Activated CD4-positive, CD25-positive, alpha-beta regulatory T cell treated with anti-CD3 and anti-CD28 coated beads, Interleukin-2, amount 50 U/mL, for 16 hours (primary cell): ENCODE data around the gene WIPF1.

Experiments
- DNase-seq: peaks from one replicate; pipeline ENCODE4 v3.0.0-alpha.2; 2020; ENCODE audit warnings: low read depth, low spot score

WIPF1 gene, protein sequence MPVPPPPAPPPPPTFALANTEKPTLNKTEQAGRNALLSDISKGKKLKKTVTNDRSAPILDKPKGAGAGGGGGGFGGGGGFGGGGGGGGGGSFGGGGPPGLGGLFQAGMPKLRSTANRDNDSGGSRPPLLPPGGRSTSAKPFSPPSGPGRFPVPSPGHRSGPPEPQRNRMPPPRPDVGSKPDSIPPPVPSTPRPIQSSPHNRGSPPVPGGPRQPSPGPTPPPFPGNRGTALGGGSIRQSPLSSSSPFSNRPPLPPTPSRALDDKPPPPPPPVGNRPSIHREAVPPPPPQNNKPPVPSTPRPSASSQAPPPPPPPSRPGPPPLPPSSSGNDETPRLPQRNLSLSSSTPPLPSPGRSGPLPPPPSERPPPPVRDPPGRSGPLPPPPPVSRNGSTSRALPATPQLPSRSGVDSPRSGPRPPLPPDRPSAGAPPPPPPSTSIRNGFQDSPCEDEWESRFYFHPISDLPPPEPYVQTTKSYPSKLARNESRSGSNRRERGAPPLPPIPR

DNA sequence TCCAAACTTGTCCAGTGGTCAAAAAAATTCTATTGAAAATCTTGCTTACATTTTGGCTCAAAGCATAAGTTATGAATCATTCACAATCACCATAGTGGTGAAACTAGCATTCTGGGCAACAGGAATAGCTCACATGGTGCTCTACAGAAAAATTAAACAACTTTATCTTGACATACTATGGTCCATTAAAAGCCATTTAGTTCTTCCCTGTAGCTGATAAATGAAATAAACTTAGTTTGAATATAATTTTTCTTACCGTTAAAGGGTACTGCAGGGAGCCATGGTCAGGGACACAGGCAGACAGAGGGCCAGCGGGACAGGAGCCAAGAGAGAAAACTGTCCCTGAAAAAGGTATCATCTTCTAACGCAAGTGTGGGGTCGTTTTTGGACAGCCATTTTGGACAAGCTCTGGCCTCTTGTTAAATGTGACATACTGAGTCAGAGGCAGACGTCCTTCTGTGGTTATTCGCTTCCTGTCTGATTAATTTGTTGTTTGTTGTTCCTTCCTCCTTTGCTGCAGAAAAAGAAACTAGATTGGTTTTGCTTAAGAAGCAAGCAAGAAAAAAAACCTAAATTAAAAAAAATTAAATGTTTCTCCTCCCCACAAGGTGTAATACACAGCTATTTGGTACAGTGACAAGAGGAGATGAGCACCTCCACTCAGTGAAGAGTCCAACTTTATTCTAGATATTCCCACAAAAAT is at the start of gene WIPF1:
Gene WIPF1, minus strand, starts transcription at position 460 of the 703 bp plus-strand sequence. CDS start 12,231 bp downstream, outside the sequence.
- peak; percentile 39 for DNase-seq

DNA sequence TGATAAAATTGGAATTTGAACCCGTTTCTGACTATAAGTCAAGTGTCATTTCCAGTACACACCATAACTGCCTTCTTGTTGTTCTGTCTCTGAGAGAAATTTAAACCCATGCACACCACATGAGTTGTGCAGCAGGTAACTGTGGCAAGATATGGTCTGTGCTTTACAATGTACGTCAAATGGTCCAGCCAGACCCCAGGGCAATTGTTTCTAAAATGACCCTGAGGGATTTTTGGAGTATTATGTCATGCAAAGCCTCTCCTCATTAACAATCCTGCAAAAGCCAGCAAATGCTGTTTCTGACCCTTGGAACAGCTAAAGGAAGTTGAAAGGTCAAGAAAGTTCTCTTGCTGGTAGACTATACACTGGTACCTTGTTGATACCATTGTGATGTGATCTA is 47.7 kb upstream of the WIPF1 start:
- no peak for DNase-seq

DNA sequence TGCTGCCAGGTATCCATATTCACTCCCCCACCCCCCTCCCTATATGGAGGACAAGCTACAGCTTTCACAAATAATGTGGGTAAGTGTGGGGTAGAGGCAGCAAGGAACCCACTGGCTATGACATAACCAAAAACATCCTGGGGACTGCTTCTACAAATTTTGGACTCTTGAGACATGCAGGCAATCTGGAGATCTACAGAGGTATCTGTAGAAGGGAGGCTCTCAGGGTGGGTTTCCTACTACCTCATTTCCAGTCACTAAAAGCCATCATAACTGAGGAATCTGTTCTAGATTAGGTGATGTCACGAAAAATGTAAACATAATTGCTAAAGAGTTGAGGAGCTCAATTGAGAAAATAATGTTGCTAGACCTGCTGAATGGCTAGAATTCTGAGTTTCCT is 46.8 kb upstream of the WIPF1 start:
- no peak for DNase-seq

DNA sequence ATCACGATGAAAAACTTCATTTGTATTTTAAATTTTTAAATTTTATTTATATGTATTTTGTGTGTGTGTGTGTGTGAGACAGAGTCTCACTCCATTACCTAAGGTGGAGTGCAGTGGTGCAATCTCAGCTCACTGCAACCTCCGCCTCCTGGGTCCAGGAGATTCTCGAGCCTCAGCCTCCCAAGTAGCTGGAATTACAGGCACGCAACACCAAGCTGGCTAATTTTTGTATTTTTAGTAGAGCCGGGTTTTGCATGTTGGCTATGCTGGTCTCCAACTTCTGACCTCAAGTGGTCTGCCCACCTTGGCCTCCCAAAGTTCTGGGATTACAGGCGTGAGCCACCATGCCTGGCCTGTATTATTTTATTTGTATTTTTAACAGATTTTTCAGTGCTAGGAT is 45.8 kb upstream of the WIPF1 start:
- DNase-seq: no peak

DNA sequence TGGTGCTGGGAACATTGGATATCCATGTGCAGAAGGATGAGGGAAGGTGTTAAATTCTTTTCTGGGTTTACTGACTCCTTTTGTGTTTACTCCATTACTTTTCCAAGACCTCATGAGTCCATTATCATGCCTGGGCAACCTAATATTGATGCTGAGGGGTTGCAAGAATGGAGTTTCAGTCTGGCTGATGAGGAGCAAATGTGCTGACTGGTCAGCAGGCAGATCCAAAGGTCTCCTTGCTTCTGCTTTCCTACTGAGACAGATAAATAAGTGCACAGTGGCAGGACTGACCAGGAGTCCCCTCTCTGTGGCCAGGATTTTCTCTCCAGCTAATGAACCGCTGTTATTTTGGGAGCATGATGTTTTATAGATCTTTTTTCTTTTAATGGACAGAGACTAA is 43.6 kb upstream of the WIPF1 start:
- DNase-seq: no peak

DNA sequence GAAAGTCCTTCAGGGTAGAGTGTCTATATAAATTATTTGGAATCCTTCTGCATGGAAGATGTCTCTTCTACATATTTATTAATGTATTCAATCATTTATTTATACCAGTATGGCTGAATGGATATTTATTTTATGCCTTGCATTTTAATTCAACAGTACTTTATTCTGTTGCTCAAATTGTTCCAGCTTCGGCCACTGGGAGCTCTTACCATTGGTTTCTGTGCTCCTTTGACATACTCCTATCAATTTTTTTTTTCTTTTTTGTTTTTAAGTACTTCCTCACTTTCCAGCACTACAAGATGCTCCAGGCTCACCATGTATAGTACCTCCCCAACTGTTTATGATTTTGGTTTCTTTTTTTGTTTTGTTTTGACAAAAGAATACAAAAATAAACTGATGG is 39.4 kb upstream of the WIPF1 start:
- DNase-seq: no peak

DNA sequence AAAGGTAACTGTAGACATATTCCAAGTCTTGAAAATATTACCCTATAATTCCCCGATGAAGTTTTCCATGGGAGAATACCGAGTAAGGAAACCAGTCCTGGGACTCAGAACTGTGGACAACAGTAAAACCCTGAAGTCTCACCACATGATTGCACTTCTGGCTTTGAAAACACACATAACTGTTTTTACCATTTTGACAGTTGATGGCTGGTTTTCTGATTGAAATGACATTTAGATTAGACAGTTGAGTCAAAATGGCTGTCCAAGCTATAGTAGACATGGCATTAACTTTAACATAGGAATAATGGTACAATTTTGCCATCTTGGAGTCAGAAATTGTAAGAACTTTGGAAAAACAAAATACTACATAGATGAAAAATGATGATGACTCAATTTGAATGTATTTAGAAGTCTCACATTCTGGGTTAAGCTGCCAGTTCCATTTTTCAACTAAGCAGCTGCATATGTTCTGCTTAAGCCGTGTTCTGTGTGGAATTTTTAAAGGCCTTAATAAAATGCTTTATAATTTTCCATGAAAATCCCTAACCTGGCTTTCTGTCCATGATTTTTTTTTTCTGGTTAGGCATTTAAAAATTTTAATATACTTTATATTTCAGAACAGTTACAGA is 38.3 kb upstream of the WIPF1 start:
- no peak for DNase-seq

DNA sequence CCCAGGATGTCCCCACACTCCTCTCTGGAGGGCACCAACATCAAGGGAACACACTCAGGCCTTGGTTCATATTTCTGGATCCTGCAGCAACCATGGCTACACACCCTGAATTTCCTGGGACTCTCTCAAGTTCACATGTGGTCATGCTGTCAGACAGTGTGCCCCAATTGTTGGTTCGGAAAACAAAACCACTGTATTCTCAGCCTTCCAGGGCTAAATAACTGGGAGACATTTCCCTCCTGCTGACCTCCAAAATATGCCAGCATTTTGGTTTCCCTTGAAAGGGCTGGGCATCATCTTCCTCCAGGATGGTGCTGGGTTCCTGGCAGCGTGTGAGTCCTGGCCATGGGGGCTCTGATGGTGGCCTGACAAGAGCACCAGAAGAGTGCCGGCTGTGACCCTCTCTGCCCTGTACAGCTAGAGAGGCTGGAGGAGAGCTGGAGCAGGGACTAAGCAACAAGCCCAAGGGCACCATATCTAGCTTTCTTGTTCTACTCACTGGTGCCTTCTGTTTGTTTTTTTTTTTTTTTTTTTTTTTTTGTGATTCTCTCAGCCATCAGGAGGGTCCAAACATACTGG is 37.5 kb upstream of the WIPF1 start:
- no peak for DNase-seq

DNA sequence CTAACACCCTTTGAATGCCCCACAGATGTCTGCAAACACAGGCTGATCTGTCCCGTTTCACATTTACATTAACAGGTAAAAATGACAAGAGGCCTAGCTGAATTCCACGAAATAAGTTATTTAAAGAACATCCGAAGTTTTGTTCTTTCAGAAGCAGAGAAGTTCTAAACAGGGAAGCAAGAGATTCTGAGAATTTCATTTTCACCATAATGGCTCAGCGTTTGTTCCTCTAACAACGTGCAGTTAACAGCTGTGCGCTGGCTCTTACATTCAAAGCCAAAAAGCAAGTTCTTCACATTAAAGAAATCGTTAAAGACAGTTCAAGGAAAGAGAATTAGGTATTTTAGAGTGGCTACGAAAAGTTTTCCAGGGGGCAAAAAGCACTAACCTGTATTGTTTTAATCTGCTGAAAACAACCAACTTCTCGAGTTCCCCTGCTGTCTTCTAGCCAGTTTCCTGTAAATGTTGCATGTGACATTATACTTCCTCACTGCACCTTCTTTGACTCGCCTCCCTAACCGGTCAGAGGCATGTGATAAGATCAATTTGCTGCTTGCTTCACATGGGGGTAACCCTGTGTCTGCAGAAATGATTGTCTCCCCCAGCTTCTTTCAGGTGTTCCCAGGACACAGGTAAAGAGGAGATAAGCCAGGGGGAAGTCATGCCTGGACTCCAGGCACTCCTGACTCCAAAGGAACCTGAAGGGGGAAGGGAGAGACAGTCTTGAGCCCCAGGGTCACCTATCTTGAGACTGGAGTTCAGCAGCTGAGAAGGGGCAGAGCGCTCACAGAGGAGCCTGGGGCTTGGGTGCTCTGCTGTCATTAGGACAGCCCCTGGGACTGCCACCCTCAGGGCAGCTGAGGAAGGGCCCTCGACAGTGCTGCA is 36.8 kb upstream of the WIPF1 start:
- peak; percentile 18 for DNase-seq

DNA sequence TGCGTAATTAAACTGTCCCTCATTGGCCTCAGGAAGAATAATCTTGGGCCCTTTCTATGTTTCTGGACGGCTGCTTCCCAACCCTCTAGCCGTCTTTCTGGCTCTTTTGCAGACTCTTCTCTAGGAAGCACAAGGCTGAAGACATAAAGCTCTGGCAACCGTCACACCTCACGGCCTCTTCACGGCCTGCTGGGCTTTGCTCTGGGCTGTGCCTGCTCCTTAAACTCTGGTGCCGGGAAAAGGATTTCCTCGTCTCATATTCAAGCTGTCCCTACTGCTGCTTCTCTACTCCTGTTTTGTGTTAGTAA is 36.0 kb upstream of the WIPF1 start:
- DNase-seq: no peak

DNA sequence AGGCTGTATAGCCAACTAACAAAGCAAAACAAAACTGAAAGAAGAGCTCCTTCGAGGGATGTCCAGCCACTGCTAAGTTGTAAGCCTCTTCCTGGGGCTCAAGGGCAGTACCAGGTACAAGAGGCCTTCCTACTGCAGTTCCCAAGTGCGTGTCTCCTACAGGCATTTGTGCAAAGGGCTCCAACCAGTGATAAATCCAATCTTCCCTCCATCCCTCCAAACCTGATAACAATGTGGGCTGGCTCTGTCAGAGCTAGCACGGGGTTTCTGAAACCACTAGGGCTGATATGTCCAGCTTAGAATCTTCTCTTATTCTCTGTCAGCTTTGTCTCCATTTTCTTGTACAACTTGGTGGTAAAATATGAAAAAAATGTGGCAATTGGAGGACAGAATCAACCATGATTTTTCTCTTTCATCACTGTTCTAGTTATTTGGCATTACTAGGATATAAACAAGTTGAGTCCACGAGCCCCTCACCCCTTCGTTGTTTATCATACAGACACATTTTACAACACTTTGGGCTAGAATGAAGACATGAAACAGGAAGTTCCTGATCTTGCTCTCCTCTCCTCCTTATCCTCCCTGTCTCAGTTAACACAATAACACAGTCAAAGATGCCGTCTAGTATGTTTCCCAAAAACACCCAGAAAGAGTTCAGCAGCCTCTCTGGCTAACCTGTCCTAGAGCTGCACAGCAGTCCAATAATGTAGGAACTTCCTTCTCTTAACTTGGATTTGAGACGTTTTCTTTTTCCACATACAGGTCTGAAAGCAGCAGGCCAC is 35.4 kb upstream of the WIPF1 start:
- DNase-seq: no peak

DNA sequence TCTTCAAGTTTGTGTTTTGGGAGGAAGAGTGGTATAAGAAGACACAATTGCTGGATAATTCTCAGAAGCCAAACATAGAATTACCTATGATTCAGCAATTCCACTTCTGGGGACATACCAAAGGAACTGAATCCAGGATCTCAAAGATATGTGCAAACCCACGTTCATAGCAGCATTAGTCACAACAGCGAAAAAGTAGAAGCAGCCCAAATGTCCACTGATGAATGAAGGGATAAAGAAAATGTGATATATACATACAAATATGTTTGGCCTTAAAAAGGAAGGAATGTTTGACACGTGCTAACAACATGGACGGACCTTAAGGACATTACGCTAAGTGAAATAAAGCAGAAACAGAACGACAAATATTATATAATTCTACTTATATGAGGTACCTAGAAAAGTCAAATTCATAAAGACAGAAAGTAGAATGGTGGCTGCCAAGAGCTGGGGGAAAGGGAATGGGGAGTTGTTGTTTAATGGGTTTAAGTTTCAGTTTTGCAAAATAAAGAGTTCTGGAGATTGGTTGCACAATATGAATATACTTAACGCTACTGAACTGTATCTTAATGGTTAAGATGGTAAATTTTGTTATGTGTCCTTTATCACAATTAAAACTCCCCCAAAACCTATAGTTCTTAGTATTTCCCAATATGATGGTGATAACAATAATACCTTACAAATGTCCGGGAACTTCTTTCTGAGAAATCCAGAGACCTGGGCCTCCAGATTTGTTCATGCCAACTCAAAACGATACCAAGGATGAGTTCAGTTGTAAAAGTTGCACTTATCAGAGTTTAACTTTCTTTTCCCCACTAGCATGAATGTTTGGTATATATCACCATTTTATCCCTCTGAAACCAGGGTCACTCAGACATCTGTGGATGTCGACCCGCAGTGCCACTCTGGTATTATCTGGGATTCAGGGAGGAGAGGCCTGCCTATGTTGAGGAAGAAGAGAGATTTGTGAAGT is 33.7 kb upstream of the WIPF1 start:
- DNase-seq: no peak

DNA sequence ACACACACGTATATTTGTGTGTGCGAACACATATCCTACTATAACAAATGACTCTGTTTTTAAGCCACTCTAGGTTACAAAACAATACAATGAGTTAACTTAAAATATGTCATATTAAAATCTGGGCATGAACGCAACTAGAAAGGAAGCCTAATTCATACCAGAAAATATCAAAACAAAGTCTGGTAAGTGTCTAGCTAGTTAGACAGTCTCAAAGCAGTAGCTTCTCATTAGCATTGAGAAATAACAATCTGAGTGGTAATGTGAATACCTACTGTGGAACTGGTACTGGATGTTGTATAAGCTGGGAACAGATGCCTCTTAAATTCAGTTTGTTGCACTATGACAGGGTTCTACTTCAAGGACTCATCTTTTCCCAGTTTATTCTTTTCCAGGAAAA is 32.5 kb upstream of the WIPF1 start:
- no peak for DNase-seq

DNA sequence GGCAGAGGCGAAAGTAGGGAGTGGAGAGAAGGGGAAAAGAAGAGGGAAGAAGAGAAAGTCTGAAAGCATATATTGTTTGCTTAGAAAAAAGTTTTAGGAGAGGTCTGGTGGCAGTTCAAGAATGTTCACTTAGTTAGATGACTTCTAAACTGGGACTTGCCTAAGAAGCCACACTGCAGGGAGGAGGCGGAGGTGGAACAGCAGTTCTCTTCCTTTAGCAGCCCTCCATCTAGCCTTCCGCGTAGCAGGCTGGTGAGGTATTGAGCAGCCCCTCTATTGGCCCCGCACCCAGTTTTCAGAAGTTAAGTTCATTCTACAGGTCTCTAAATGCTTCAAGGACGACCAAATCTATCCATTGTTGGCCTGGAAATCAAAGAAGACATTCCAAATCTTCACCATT is 31.9 kb upstream of the WIPF1 start:
- no peak for DNase-seq

DNA sequence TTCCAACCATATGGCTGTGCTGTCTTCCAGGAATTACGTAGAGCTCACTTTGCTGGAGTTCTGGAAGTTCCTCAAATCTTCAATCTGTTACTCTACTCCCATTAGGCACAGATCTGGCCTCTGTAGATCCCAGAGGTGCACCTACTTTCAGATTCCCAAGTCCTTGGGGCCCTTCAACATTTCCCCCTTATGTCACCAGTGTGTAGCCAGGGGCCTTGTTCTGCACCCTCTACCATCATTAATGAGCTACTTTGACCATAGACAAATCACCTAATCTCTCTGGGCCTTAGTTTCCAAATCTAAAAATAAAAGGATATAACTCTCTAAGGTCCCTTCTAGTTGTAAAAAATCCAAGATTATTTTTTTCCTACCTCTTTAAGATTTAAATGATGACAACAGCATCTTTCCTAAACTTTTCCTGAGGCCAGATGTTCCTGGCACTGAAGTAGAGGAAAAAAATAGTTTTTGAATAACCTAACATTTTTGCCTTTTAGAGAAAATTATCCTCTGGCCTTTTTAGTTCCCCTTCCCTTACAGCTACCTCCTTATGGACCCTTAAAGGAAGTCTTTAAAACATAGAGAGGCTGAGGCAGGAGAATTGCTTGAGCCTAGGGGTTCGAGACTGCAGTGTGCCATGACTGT is 31.0 kb upstream of the WIPF1 start:
- DNase-seq: no peak

DNA sequence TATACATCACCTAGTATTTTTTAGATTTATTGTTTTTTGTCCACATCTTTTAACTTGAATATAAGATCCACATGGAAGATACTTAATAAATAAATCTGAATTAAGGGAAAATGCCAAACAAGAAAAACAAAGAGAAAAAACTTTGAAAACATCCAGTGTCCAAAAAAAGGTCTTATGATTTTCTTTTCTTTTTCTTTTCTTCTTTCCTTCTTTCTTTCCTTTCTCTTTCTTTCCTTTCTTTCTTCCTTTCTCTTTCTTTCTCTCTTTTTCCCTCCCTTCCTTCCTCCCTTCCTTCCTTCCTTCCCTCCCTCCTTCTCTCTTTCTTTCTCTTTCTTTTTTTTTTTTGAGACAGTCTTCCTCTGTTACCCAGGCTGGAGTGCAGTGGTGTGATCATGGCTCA is 29.6 kb upstream of the WIPF1 start:
- DNase-seq: no peak

DNA sequence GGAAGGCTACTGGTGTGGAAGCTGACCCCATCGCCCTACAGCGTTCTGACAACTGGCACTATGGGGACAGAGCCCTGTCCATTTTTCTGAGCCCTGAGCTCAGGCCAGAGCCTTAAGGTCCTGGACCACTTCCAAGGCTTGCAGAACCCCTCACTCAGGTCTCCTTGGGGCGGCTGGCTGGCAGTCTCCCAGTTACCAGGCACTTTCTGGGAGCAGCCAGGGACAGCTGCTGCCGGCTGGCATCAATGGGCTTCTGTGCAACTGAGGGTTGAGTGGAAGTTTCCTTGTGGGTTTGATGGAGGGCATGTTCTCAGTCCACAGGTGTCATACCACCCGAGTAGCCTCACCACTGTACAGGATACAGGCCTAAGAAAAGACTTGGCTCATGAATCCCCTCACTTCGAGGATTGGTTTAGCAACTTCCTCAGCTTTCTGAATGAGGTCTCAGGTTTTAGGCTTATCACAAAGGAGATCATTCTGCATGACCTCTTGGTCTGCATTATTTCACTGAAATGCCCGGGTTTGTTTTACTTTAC is 27.4 kb upstream of the WIPF1 start:
- no peak for DNase-seq

DNA sequence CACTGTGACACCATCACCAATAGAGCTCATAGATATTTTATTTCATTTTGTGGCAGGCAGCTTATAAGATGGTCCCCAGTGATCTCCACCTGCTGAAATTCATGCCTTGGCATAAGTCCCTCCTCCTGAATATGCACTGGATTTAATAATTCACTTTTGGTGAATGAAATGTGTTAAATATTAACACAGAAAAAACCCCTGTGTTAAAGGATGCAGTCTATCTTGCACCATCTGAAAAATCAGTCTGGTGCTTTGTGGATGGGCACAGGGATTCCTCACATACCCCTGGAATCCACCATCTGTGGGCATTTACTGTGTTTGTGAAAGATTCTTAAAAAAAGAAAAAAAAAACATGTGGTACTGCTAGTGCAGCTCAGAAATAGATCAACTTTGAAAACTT is 26.1 kb upstream of the WIPF1 start:
- DNase-seq: no peak
